NCI-H524 treated with DMSO at 0.1 percent for 48 hours (cell line): Measurements from ENCODE around the gene TSPAN9.

Source experiments
- DNase-seq: peaks from one replicate; lab custom pipeline; 2025; lab: John Stamatoyannopoulos, UW

The TSPAN9 gene

GRCh38 chr12:3206536-3207072 is 129.4 kb downstream of the TSPAN9 start:
- peak; percentile 50 for DNase-seq

GRCh38 chr12:3207175-3207574 is 130.0 kb downstream of the TSPAN9 start:
- no peak for DNase-seq

DNA sequence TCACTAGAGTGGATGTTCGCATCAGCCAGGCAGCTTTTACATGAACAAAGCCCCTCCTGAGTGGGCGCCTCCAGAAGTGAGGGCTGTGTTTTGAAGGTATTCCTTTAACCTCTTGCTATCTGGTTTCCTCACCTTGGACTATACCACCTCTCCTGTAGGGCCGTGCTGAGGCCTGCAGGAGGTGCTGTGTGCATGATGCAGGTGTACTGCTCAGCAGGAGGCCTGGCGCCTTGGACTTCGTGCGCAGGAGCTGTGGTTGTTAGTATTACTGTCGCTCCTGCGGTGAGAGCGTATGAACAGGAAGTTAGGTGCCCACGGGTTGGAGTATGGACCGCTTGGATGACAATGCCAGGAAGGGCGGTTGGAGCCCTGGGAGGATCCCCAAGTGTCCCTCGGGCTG is 130.7 kb downstream of the TSPAN9 start:
- DNase-seq, result no peak

- DNase-seq, result peak; percentile 89
These were observed 136.0 kb downstream of the TSPAN9 start for GRCh38 chr12:3213188-3213587.

GRCh38 chr12:3213768-3214167 is 136.6 kb downstream of the TSPAN9 start:
- no peak for DNase-seq

GRCh38 chr12:3214526-3215365 is 137.6 kb downstream of the TSPAN9 start:
- no peak for DNase-seq

DNA sequence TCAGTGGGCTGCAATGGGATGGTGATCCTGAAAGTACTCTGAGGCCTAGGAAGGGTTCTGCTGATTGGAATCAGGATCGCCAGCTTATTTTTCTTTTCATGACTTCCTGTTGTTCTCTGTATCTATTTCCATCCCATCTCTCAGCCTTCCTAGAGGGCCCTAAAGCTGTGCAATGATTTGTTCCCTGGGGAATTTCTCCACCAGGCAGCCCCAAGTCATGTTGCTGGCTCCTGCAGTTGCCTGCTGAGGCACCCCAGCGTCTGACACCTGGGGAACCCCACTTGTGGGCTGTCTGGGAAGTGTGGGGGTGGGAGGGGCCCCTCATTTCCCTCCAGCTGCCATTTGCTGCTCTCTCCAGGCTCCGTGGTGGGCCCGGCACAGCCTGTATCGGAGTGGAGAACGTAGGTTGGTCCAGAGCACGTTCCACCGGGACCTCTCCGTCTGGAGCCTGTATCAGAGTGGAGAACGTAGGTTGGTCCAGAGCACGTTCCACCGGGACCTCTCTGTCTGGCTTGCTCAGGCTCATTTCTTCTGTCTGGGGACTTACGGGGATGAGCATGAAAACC is 138.3 kb downstream of the TSPAN9 start:
- DNase-seq, result no peak

DNA sequence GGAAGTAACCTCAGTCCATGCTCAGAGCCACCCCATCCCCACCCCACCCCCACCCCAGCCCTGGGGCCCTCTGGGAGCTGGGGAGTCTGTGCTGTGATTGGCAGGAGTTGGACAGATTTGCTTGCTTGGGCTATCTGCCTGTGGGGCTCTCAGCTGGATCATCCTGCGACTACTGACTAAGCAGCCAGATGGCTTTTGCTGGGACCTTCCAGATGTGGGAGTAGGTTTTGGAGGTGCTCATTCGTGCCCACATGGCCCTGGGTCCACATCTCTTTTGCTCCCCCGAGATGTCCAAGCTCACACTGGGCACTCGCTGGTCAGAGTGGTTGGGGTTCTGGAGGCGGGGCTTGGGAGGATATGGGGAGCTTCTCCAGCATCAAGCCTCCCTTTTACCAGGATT is 138.9 kb downstream of the TSPAN9 start:
- no peak for DNase-seq

GRCh38 chr12:3216726-3217682 is 139.8 kb downstream of the TSPAN9 start:
- no peak for DNase-seq

- no peak for DNase-seq
These were observed 140.5 kb downstream of the TSPAN9 start for GRCh38 chr12:3217683-3218079.

DNA sequence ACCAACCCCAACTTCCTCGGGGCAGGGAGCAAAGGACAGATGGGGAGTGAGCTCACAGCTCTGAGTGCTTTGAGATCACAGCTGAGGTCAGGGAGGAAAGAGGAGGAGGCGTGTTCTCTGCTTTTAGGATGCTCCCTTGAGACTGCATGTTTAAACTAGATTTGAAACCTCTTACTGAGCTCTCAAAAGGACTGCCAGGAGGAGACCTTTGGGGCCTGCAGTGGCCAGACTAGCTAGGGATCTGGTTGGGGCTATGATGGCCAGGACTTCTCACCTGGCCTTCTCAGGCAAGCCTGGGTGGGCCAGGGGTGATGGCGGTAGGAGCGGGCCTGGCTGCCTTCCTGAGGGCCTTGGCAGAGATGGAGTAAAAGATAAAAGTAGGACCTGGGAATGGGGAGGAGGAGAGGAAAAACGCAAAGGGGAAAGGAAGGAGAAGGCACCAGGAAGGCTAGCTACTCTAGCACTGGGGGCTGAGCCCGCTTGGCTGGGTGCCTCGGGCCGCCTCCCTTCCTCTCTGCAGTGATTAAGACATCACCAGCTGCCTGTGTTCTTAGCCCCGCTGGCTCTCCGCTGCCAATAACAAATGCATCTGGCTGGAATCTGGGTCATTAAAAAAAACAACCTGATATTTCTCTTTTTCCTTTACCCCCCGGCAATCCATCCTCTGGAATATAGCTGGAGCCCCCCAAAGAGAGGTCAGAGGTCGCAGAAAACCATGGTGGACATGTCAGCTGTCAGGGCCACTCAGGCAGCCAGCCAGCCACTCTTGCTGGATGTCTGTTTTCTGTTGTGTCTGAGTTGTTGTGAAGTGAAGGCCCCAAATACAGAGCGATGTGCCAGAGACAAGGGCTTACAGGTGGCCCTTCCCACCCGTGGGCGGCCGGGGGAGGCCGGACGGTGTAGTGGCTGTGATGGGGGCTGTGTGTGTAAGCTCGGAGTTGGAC is 141.3 kb downstream of the TSPAN9 start:
- DNase-seq, result peak; percentile 79

GRCh38 chr12:3219233-3219632 is 142.1 kb downstream of the TSPAN9 start:
- DNase-seq, result no peak

- no peak for DNase-seq
These were observed 143.5 kb downstream of the TSPAN9 start for GRCh38 chr12:3220382-3221321.

- no peak for DNase-seq
These were observed 145.1 kb downstream of the TSPAN9 start for GRCh38 chr12:3222306-3222705.

DNA sequence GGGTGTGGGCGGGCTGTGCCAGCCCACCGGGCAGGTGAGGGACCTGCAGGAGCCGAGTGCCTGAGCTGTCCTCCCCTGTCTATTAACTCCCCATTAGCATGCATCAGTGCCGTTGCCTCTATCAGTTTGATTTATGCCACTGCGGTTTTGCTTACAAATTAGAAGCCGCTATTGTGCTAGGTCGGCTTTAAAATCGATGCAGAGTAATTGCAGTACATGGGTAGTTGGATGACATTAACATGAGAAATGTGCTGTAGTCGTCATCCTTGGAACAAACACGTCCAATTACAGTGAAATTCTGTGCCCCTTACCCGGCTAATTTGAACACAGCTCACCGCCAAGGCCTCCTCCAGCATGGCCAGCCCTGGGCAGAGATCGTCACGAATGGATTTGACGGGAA is 145.8 kb downstream of the TSPAN9 start:
- DNase-seq, result no peak

- no peak for DNase-seq
These were observed 146.7 kb downstream of the TSPAN9 start for GRCh38 chr12:3223601-3224529.

DNA sequence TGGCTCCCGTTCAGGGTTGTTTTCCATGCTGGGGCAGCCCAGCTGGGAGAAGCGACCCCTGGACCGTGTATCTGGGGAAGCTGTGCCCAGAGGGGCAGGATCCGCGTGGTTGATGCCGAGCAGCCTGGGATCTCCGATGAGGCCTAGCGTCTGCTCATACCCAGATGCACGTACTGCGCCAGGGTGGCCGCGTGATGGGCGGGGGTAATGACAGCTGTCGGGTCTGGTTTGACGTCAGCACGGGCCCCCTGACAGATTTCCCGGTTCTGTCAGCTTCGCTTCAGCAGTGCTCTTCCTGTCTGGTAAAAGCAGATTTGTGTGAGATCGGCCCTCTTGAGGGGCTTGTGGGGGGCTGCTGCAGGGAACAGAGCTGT is 147.3 kb downstream of the TSPAN9 start:
- DNase-seq, result peak; percentile 59

GRCh38 chr12:3225154-3225795 is 148.1 kb downstream of the TSPAN9 start:
- DNase-seq, result peak; percentile 56
